ENCODE results near the gene NAA30. TPM values are rescaled to one million over a fixed set of nuclear protein-coding genes. Genes with fewer than 3 reads are reported as not detected.

Gene NAA30
- total RNA-seq, 1 experiment from 2014 or later = 4.0 TPM

DNA sequence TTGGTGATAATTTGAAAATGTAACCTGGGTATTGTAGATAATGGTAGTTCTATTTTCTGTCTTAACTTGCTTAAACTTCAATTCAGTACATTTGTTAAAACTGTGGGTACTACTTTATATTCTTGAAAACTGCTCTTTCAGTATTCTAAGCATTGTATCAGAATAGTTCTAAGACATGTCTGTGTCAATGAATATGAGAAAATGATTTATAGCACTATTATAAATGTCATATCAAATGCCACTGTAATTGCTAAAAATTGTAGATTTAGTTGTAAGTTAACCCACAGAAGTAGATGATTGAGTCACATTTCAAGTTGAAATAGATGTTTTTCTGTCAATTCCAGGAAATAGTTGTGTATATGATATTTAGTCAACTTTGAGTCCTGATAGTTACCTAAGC is 2.4 kb downstream of the NAA30 start:
- no peak for DNase-seq (ENCODE audit: low spot score)

DNA sequence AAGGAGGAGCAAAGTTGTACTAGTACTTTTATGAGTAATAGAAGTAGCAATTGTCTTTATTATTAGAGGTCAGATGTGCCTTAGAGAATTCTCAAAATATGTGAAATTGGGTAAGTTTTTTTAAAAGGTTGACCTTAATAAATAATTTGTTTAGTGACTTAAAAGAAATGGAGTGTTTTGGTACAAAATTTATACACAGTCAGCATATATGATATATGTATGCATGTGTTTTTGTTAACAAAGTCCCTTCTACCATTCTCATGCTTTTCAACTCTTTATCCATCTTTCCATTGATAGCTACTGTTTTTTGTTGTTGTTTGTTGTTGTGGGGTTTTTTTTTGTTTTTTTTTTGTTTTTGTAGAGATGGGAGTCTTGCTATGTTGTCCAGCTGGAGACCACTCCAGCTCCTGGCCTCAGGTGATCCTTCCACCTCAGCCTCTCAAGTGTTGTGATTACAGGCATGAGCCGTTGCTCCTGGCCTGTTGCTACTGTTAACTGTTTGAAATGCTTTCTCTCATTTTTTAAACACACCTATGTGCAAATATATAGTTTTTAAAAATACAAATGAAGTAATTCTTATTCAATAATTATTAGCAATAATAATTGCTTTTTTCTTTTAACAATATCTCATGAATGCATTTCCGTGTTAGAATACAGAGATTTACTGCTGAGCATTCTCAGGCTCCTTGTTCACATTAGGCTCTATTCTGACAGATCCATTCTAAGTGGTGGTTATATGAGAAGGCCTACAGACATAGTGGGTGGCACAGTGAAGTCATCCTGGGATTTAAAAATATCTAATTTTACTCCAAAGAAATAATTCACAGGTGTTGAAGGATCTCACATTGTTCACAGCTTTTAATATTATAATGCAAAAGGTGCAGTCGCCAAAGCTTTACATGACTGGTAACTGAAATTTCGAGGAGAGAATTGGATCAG is 10.4 kb downstream of the NAA30 start:
- no peak for DNase-seq (ENCODE audit: low spot score)

DNA sequence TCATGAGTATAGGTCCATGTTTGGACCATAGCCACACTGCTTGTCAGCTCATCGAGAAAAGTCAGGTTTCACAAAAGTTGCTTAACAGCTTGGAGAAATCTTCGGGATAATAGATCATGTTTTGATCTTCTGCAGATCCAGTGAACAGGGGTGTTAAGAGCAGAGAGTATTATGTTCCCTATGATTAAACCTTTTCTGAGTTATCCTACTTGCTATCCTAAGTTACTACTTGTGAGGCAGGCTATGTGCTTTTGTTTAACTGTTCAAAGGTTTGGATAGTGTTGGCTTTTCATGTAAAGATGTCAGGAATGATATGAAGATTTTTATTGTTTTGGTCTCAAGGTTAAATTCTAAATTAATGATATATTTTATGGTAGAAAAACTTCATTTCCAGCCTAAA is 11.1 kb downstream of the NAA30 start:
- no peak for DNase-seq (ENCODE audit: low spot score)

DNA sequence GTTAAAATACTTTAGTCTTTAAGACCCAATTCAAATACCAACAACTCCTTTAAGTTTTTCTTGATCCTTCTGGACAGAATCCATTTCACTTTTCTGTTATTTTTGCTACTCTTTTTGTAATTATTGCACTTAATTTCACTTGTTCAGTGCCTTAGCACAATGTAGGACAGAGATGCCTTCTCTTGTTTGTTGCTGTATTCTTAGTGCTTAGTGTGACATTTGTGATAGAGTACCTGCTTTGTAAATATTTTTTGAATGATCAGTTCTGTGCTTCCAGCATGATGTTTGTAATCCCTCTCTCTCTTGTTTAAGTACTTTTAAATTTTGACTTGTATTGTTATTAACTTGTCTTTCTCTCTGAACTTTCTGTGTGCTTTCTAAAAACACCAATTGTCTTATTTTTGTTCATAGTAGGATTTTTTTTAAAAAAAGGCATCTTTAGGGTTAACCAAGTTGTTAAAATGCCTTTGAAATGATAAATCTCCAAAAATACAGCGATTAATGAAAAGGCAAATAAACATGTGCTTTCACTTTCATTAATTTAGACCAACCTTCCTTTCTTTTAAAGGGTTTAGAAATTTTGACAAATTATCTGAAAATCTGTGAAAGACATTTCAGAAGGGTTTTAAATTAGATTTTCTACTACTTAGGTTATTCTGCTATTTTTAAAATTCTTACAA is 11.9 kb downstream of the NAA30 start:
- DNase-seq (ENCODE audit: low spot score) = no peak

DNA sequence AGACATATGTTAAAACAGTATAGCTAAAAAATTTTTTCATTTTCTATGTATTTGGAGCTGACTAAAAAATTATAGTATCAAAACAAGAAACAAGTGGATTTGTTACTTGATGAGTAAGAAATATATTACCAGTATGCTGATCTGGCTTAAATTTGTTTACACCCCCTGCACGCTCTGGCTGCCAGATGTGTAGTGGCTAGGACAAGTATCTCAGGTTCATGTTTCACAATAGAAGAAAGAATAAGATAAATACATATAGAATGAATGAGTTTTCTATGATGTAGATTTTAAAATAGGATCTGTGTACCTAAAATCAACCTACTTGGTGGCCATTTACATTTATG is 13.1 kb downstream of the NAA30 start:
- DNase-seq (ENCODE audit: low spot score) = no peak

DNA sequence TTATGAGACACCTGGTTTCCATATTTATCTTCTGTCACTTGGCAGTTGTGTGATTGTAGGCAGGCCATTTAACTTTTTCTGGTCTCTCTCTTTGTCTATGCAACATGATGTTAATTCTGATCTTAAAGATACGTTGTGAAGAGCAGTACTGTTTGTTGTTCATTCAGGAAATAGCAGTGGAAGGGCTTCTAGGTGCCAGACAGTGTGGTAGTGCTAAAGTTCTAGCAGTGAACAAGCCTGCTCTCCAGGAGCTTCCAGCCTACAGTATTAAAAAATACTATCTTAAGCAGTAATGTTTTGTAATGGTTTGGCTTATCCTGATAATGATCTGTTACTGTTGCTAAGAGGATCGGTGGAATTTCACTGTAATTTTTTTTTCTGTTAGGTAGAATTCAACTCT is 15.2 kb downstream of the NAA30 start:
- no peak for DNase-seq (ENCODE audit: low spot score)

DNA sequence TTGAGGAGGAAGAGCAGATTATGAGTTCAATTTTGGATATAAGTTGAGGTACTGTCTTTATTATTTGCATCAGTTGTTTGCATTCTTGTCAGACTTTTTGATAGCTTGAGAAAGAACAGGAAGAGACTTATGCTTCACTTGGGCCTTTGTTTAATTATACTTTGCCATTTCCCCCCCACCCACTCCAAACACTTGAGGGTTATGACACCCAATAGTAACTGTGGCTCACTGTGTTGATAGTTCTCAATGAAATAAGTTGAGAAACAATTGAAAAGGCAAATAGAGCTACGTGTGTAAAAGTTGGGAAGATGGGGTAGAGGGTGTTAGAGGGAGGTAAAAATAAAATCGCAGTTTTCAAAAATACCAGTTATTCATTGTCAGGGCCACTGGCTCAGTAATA is 17.7 kb downstream of the NAA30 start:
- no peak for DNase-seq (ENCODE audit: low spot score)

DNA sequence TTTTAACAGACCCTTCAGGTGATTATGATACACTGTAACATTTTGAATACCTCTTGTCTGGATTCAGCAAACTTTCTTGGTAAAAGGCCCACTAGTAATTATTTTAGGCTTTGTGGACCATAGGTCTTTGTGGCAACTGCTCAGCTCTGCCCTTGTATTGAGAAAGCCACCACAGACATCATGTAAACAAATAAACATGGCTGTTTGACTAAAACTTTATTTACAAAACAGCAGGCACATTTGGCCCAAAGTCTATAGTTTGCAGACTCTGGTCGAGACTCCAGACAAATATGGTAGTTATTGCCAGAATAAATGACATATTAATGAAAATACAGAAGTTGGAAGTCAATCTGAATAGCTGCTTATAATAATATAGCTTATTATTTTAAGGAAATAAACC is 18.2 kb downstream of the NAA30 start:
- DNase-seq (ENCODE audit: low spot score) = no peak

DNA sequence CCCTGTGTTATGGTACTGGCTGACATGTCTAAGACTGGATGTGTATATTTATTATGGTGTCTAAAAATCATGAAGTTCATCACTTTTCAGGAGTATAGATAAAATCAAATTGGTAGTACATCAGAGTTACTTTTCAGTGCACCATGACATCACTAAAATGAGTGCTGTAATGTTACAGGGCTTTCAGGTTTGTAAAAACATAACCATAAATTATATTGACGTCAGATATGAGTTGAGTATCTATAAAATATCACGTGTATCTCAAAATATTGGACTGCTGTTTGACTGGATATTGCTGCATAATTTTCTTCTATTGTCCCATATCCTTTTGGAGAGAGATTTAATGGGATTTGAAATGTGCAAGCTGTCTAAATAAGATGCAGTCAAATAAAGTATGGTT is 22.0 kb downstream of the NAA30 start:
- DNase-seq (ENCODE audit: low spot score) = no peak

DNA sequence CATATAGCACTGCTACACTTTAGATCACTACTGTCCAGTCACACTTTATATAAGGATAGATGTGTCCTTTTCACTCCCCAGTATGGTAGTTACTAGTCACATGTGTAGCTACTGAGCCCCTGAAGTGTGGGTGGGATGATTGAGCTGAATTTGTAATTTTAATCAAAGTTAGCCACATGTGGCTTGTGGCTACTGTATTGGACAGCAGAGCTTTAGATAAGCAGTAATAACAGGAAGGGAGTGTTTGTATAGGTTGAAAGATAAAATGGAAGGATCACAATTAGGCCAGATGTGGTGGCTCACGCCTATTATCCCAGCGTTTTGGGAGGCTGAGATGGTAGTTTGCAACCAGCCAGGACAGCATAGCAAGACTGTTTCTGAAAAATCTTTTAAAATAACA is 23.5 kb downstream of the NAA30 start:
- DNase-seq (ENCODE audit: low spot score) = no peak

DNA sequence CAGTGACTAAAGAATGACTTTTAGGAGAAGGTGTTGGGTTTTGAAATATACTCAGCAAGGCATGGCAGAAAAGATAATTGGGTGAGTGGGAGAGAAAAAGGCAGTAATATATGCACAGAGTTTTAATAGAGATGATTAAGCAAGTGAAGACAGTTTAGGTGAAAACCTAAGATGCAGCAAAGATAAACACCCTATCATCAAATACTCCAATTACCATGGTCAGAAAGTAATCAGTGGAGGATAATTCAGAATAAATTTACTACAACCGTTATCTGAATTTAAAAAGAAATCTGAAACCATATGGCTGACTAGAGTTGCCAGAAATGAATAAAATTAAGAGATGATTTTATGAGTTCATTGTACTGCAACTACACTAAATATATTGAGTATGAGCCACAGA is 26.8 kb downstream of the NAA30 start:
- no peak for DNase-seq (ENCODE audit: low spot score)

DNA sequence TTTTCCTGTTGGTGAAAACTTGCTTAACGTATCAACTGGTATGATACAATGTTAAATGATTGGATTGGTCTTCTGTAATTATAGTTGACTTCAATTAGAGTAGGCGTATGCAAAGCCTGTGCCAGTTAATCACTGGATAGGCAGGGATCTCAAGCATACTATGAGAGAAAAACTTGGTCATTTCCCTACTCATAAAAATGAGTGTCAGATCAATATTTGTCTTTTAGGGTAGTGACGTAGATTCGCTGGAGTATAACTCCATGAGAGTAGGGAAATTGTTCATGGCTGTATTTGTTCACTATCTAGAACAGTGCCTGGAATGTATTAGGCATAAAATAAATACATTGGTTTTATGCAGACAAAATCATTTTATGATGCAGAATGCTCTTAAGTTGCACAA is 28.6 kb downstream of the NAA30 start:
- no peak for DNase-seq (ENCODE audit: low spot score)

DNA sequence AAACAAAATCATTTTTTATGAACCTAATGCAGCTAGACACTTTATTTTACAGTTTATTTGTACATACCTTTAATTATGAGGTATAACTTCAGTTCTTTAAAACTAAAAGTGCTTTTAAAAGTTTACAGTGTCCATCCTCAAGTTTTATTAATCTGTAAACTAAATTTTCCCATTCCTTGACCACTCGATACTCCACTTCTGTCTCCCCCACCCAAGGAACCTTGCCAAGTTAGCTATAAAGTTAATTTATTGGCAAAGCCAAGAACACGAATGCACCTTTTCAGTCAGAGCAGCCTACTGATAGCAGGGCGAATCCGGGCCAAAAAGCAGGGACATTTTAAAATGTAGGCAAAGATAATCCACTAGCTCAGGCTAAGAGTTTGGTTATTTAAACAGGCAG is 29.6 kb downstream of the NAA30 start:
- DNase-seq (ENCODE audit: low spot score) = no peak

DNA sequence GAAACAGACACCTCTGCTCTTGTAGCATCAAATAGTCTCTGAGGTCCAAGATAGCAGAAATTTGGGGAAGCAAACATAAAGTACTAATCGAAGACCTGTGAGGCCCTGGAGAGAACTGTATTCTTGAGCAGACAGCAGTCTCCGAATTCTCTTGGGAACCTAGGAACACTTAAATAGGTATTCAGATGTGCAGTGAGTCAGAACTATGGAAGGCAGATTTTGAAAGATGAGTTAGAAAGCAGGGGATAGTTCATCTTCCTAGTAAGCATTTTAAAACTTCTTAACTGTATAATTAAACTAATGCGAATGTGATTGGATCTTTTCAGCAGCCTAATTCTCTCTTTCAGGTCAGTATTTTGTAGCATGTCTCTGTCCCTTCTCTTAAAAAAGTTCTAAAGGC is 30.6 kb downstream of the NAA30 start:
- no peak for DNase-seq (ENCODE audit: low spot score)

DNA sequence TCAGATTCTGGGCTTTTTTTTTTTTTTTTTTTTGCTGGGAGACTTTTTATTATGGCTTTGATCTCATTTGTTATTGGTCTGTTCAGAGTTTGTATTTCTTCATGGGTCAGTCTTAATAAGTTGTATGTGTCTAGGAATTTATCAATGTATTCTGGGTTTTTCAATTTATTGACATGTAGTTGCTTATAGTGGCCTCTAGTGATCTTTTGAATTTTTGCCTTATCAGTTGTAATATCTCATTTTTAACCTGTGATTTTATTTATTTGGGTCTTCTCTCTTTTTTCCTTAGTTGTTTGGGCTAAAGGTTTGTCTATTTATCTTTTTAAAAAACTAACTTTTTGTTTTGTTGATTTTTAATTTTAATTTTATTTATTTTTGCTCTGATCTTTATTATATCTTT is 45.5 kb downstream of the NAA30 start:
- no peak for DNase-seq (ENCODE audit: low spot score)

DNA sequence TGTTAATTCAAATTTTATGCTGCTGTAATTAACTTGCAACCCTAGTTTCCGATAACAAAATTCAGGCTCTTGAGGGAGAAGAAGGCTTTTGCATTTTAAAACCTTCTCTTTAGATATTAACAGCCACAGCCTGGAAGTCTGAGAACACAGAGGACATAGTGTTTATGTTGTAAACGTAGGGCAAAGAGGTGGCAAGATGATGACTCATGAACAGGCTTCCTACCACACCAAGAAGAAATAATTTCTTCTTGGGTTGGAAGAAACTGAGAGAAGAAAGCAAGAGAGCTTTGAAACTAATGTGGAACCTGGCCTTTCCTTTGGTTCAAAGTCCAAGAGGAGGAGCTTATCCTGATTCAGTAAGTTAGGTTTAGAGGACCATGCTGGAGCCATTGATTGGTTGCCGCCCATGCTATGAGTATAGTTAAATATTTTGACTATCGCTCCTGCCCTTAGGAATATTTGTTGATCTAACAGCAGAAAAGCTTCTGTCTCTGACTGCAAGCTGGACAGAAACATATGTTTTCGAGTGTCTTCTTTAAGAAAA is 71.5 kb downstream of the NAA30 start:
- peak; percentile 50 for DNase-seq (ENCODE audit: low spot score)

DNA sequence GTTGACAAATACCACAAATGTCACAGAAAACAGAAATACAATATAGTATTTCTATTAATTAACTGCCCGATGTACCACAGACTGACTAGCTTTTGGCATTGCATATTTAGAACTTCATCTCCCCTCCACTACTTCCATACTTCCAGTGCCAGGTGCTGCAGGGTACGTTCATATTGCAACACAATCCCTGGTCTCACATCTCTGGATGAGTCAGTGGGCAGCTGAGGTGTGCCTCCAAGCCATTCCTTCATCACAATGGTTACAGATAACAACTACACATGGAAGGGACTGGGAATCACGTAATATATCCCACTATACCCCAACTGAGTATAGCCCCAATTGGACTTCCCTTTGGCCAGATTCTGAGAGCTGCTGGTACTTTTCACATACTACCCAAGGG is 72.2 kb downstream of the NAA30 start:
- DNase-seq (ENCODE audit: low spot score) = no peak

DNA sequence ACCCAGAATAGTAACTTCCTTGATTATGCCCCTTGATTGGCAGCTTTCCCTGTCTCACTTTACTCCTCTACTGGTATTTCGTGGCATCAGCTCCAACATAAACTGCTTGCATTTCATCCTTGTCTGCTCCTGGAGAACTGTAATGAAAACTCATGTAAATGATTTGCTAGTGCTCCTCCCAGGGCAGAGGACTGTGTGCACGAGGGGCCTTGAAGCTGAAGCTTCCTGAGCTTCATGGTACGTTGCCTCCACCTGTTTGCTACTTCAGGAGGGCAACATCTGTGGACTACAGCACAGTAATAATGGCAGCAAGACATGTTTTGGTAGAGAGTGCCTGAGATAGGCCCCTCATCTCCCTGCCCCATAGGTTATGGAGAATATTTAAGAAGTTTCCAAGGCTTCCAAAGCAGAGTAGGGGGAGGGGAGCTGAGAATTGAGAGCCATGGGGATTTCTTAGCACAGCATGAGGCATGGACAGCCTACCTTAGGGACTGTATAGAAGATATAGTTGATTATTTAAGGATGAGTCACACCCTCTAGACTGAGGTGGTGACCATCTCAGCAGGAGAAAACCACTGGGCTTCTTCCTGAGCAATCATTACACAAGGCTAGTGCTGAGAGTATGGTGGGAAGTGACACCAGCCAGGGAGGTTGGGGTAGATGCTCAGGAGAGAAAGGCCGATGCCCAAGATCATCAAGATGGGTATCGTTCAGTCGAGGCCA is 73.8 kb downstream of the NAA30 start:
- no peak for DNase-seq (ENCODE audit: low spot score)
